Left lobe of liver (tissue), 2 donors: ENCODE measurements around the gene KDSR. TPM values are rescaled to one million over a fixed set of nuclear protein-coding genes. Genes with fewer than 3 reads are reported as not detected.

Experiments used
- ATAC-seq: fragments of 200-7000 bp; cut with Tn5 transposase; one replicate; pipeline ENCODE4 v1.9.1; 2020; ENCODE audit warnings: mild to moderate bottlenecking, moderate library complexity
- DNase-seq: peaks from one replicate; pipeline ENCODE4 v3.0.0-alpha.2; 2020; ENCODE audit warnings: low spot score
- total RNA-seq: library from RNA; stranded (reverse); gene quantifications from one replicate; pipeline ENCODE4 v1.2.1, GENCODE V29; 2021
- donor health status: DM: no; HTN: no; CAD: no; lungs with moderate emphysema.
- donor health status: DM: no; HTN: yes; CAD: no.

KDSR gene
- total RNA-seq, 1 donor from 2014 or later = 49.0 TPM

- ATAC-seq = peak; percentile 41
- DNase-seq = no peak
These were observed 59.3 kb downstream of the KDSR start for GRCh38 chr18:63307551-63308200.

GRCh38 chr18:63306819-63307550, 60.0 kb downstream of the KDSR start:
- DNase-seq = no peak
- no peak for ATAC-seq

GRCh38 chr18:63306249-63306648, 60.8 kb downstream of the KDSR start:
- no peak for DNase-seq
- no peak for ATAC-seq

GRCh38 chr18:63303547-63303946, 63.5 kb downstream of the KDSR start:
- no peak for DNase-seq
- ATAC-seq = no peak

GRCh38 chr18:63302636-63303405, 64.2 kb downstream of the KDSR start:
- ATAC-seq (no peak), DNase-seq (no peak)

- ATAC-seq (no peak), DNase-seq (no peak)
These were observed 64.8 kb downstream of the KDSR start for GRCh38 chr18:63302220-63302619.

- ATAC-seq (peak; percentile 13), DNase-seq (no peak)
These were observed 65.6 kb downstream of the KDSR start for GRCh38 chr18:63301434-63301833.

GRCh38 chr18:63299837-63300745, 66.9 kb downstream of the KDSR start:
- ATAC-seq (no peak), DNase-seq (no peak)

GRCh38 chr18:63298400-63299365, 68.3 kb downstream of the KDSR start:
- DNase-seq (no peak), ATAC-seq (peak; percentile 75)

- no peak for DNase-seq
These were observed 69.2 kb downstream of the KDSR start for GRCh38 chr18:63297687-63298399.

GRCh38 chr18:63293935-63294334, 73.1 kb downstream of the KDSR start:
- ATAC-seq = no peak
- no peak for DNase-seq

More at GRCh38 chr18:63297687-63298399, 69.2 kb downstream of the KDSR start:
- no peak for ATAC-seq

GRCh38 chr18:63292831-63293683, 73.9 kb downstream of the KDSR start:
- ATAC-seq = no peak
- DNase-seq = no peak

- ATAC-seq (no peak), DNase-seq (no peak)
These were observed 75.7 kb downstream of the KDSR start for GRCh38 chr18:63291278-63291677.

- ATAC-seq (no peak), DNase-seq (no peak)
These were observed 76.2 kb downstream of the KDSR start for GRCh38 chr18:63290821-63291200.

GRCh38 chr18:63290166-63290820, 76.7 kb downstream of the KDSR start:
- DNase-seq = no peak
- ATAC-seq = no peak

GRCh38 chr18:63288311-63288710, 78.7 kb downstream of the KDSR start:
- DNase-seq (no peak), ATAC-seq (no peak)

GRCh38 chr18:63287691-63288220, 79.2 kb downstream of the KDSR start:
- no peak for DNase-seq

More at GRCh38 chr18:63287691-63288220, 79.2 kb downstream of the KDSR start:
- no peak for ATAC-seq
